Stimulated activated CD4-positive, alpha-beta T cell treated with anti-CD3 and anti-CD28 coated beads, TNF-alpha, amount 100 ng/mL, for 48 hours (primary cell): Measurements from ENCODE around the gene ZNF792.
"Not testable (repeated sequence)": the region's sequence is repeated elsewhere in the genome, so short reads cannot be mapped to it uniquely, and the experiment has no call there.

ENCODE experiments used
- DNase-seq, 3 donors: peaks; one replicate each; pipeline ENCODE4 v3.0.0-alpha.2; 2020; ENCODE audit warnings: low read depth in 3 of 3

ZNF792 gene

GRCh38 chr19:34972163-34972705 lies 8.2 kb upstream of the ZNF792 start:
- DNase-seq = no peak

- DNase-seq = not testable (repeated sequence)
Observed at GRCh38 chr19:34970185-34970780, 6.3 kb upstream of the ZNF792 start.

GRCh38 chr19:34969721-34970120 lies 5.7 kb upstream of the ZNF792 start:
- no peak for DNase-seq

- DNase-seq = no peak
Observed at GRCh38 chr19:34967551-34967950, 3.5 kb upstream of the ZNF792 start.

GRCh38 chr19:34965505-34965904 lies 1.5 kb upstream of the ZNF792 start:
- not testable (repeated sequence) for DNase-seq

- no peak for DNase-seq
Observed at GRCh38 chr19:34964598-34964997, 569 bp upstream of the ZNF792 start.

- no peak for DNase-seq
Observed at GRCh38 chr19:34962687-34963572, 1.1 kb downstream of the ZNF792 start.

GRCh38 chr19:34961775-34962686 lies 2.0 kb downstream of the ZNF792 start:
- no peak for DNase-seq

GRCh38 chr19:34960940-34961679 lies 2.9 kb downstream of the ZNF792 start:
- no peak for DNase-seq

GRCh38 chr19:34960103-34960805 lies 3.8 kb downstream of the ZNF792 start:
- DNase-seq = no peak

GRCh38 chr19:34959021-34959420 lies 5.0 kb downstream of the ZNF792 start:
- no peak for DNase-seq

- no peak for DNase-seq
Observed at GRCh38 chr19:34957830-34958751, 5.9 kb downstream of the ZNF792 start.

- DNase-seq = no peak
Observed at GRCh38 chr19:34953092-34953491, 10.9 kb downstream of the ZNF792 start.

GRCh38 chr19:34943861-34944573 lies 20.0 kb downstream of the ZNF792 start:
- DNase-seq = no peak

GRCh38 chr19:34938886-34939285 lies 25.1 kb downstream of the ZNF792 start:
- DNase-seq = no peak

- DNase-seq = no peak
Observed at GRCh38 chr19:34936184-34936583, 27.8 kb downstream of the ZNF792 start.

GRCh38 chr19:34932494-34932893 lies 31.5 kb downstream of the ZNF792 start:
- DNase-seq = no peak

GRCh38 chr19:34926685-34927375 lies 37.2 kb downstream of the ZNF792 start, which contains the start of gene ZNF30:
Gene ZNF30 (plus strand): TSS chr19:34926903. CDS start chr19:34929948, 3,045 bp downstream.
- DNase-seq = peak; percentile 65 to 78 (median 70)
